ENCODE data around the gene SBF2.

SBF2 gene

GRCh38 chr11:10293423-10294289 lies at the start of gene SBF2:
Gene SBF2, minus strand, starts transcription at chr11:10294219. Its CDS starts 150 bp downstream, at chr11:10294069.
- peak; percentile 95 for DNase-seq

DNA sequence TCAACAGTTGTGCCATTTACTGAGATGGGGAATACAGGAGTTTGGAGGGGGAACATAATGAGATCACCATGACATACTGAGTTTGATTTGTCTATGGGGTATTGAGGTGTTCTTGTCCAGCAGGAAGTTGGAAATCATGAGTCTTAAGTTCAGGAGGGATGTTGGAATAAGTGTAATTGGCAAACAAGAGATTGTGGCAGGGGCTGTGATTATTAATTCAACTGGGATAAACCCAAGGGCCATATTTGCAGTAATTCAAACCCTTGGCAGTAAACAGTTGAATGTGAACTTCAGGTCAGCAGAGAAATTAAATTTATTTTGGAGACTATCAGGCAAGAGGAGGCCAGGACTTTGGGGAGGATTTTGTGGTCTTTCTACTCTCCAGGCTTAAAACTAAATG lies 44.3 kb upstream of the SBF2 start:
- DNase-seq: no peak

- no peak for DNase-seq
These were observed 39.5 kb upstream of the SBF2 start for GRCh38 chr11:10333490-10333889.

GRCh38 chr11:10331548-10332289 lies 37.7 kb upstream of the SBF2 start:
- no peak for DNase-seq

GRCh38 chr11:10329935-10330334 lies 35.9 kb upstream of the SBF2 start:
- DNase-seq: no peak

- no peak for DNase-seq
These were observed 35.3 kb upstream of the SBF2 start for GRCh38 chr11:10329356-10329755.

DNA sequence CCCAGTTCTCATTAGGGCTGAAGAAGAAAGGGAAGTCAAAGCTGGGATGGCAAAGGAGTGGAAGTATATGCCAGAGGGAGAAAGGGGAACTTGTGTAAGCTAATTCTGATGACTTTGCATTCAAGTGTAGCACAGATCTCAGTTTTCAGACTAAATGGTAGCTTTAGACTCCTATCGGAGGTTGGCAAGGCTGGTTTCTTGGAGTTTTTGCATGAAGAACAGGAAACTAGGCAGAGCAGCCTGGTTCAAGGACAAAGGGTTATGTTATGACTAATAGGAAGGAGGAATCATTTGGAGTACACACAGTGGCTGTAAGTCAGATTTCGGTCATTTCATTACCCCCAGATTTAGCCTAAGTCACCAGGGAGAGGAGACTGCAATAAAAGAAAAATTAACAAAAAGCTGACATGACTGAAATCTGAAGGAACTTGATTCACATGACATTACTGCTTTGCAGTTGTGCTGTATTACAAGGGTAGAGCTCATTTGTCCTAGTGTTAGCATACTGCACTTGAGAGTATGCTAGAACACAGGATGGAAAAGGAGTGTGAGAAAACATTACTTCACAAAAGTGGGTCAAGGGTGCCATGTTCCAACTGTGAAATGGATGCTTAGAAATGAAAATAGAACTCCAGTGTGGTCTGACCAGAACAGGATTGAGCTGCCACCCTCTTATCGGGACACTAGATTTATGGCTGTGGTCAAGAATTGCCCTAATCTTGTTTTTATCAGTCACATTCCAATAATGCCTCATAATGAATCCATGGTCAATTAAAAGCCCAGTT lies 34.5 kb upstream of the SBF2 start:
- DNase-seq: no peak

- DNase-seq: no peak
These were observed 33.2 kb upstream of the SBF2 start for GRCh38 chr11:10327254-10327653.

DNA sequence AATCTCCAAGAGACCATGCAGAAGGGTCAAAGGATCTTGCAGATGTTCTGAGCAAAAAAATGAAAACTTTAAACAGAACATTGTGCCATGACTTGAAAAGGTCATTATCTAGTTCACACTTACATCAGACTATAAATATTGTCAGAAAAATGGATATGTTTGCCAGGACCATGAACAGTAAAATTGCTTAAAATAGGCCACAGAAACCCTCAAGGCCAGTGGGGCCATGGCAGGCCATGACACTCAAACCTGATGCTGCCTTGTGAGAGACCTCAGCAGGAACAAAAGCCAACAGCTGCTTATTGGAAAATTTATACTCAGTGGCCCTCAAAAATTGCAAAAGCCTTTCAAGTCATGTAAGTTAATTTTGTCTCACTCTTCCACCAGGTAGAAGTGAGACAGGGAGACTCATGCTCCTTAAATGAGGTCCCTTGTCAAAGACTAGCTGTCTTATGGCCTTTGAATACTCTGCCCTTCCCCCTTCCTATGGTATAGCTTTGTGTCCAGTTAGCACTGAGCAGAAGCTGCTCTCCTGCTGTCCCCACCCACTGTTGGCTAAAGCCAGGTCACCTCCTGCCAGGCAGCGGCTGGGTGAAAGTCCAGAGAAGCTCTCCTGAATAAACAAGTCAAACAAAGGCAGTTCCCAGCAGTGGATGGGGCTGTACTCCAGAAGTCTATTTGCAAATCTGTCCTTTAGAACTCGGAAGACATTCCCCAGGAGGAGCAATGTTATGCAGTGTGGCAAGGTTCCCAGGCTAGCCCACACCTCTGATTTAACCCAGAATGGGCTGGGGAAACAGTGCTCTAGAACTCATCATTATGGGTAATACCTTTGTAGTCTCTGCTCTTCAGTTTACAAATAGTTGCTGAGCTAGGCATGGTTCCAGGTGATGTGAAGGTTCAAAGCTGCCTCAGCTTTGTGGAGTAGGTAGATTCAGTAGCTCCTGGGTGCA lies 32.3 kb upstream of the SBF2 start:
- DNase-seq: no peak

DNA sequence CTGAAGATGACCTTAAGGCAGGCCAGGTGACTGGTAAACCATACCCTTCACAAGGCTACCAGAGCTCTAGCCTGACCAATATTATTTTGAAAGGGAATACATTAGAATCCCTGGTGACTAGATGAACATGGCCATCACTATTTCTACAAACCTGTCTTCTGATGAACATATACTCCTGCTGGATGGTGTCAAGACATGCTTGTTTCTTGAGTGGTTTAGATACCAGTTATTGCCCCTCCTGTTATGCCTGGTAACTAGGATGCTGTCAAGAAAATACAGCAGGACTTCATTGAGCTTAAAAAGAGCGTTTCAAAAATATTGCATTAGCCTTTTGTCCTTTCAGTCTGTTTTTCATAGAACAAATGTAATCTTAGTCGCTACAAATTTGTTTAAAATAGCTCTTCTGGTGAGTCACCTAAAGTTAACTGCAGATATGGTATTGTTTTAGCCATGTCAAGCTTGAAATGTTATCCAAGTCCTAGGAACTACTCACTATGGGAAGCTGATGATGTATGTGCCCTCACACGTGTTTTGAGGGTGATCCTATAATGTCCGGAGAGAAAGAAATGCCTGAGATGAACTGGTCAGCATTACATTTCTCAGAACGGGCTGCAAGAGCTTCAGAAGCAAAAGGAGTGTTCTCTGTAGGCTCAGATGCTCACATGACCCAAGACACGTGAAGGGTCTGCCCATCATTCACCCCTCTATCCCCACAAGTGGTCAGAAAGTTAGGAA lies 31.4 kb upstream of the SBF2 start:
- DNase-seq: no peak

- DNase-seq: no peak
These were observed 30.5 kb upstream of the SBF2 start for GRCh38 chr11:10324474-10324873.

DNA sequence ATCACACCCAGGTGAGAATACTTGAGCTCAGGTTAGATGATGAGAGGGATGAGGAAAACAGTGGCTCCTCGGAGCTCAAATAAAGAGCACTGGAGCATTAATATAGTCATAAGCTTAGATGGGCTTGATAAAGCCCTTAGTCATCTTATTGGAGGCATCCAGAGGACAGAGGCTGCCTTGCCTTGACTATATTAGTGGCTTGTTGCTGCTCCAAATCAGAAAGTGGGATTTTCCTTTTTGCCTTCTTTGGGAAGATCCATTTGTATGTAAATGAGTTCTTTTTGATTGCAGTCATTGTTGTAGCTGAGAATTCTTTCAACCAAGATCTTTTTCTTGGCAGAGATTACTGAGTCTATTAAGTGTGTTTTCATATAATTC lies 29.8 kb upstream of the SBF2 start:
- no peak for DNase-seq

DNA sequence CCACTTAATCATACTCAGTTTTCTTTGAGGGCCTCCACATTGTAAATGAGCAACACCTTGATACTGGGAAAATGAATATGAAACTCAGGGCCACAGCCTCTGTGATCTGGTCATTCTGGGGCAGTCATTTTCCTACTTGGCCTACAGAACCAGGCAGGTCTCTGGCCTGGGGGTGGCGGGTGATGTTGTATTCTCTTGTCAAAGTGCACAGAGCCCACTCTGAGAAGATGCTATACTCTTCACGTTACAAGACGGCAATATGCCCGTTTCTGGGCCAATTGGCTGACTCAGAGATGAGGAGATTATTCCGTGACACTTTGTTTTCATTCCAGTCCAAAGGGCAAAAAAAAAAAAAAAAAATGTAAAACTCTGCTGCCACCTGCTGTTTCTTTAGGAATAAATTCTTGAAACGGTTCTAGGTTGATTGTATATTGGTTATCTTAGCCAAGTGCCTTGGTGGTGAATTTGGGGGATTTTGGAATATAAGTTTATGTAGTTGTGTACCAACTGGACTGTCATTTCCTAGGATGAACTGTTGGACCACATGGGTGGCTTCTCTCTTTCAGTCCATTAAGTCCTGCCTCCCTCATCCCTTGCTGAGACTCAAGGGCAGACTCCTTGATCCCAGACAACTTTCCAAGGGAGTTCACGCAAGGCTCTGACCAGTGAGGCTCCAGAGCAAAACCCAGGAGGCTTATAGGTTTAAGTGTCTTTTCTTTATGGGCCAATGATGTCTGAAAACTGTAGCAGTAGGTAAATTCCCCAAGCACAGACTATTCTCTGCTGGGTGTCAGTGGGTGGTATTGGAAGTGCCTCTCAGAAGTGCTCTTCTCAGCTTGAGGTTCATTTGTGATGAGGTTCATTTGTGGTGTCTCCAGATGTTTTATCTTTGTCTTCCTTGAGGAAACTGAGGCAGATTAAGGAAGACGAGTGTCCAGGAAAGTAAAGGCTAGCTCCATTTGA lies 29.1 kb upstream of the SBF2 start:
- DNase-seq: peak; percentile 89

DNA sequence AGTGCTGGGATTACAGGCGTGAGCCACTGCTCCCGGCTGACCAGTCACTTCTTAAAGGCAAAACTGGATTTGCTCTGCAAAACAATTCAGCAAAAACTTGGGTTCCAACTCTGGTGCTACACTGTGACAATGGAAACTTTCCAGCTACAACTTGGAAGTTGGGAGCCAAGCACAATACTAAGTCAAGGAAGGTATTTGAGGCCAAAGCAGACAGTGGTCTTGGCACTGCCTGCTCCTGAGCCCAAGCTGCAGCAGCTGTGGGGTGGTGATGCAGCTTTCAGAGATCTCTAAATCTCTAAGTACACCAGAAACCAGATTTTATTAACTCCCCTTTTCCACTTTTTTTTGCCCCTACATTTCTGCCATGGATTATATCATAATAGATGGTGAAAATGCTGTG lies 28.4 kb upstream of the SBF2 start:
- no peak for DNase-seq

- DNase-seq: no peak
These were observed 26.9 kb upstream of the SBF2 start for GRCh38 chr11:10320736-10321465.

DNA sequence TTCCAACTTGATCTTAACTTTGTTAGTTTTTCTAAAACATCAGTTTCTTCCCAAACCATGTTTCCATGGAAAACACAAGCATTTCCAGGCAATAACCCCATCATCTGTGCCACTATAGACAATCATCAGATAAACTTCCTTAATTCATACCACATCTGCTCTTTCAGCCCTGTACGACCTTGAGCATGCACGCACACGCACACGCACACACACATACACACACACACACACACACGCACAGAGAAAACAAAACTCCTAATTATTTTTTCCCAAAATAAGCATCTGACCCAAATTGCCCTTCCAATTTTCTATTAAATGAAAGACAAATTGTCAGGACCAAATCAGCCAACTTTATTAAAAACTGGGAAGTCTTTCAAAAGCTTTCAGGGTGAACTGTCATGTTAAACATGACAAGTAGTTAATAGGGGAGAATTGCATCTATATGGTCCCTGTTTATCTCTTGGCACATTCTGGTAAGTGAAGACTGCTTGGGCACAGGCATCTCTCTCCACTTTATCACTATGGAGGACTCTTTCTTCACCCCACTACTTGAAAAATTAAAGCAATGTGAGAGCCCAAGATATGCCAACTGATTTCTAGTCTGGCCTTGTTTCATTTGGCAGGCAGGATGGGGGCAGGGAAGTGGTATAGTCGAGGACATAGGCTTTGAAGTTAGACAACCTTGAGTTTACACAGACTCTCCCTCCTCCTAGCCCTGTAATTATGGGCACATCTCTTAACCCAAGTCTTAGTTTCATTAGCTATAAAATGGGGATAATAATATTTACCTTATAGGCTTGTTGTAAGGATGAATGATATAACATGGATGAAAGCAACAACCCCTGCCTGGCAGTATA lies 25.9 kb upstream of the SBF2 start:
- no peak for DNase-seq

GRCh38 chr11:10318527-10318802 lies 24.4 kb upstream of the SBF2 start:
- DNase-seq: no peak

GRCh38 chr11:10317776-10318526 lies 23.9 kb upstream of the SBF2 start:
- no peak for DNase-seq
